NCI-H460 (cell line): Measurements from ENCODE around the gene PXYLP1. TPM values are rescaled to one million over a fixed set of nuclear protein-coding genes. Genes with fewer than 3 reads are reported as not detected.

ENCODE experiments used
- DNase-seq: peaks from one replicate; pipeline ENCODE4 v3.0.0-alpha.2; 2016; ENCODE audit warnings: low read depth; ENCODE audit errors: extremely low read depth
- total RNA-seq: library from RNA; depleted of rRNA; stranded (reverse); fragments of >200 nt; shearing (Covaris generic); gene quantifications from 2 replicates; pipeline ENCODE4 v1.2.3, GENCODE V29; 2014

Gene PXYLP1
- total RNA-seq, 1 experiment from 2014 or later = 5.8 TPM

DNA sequence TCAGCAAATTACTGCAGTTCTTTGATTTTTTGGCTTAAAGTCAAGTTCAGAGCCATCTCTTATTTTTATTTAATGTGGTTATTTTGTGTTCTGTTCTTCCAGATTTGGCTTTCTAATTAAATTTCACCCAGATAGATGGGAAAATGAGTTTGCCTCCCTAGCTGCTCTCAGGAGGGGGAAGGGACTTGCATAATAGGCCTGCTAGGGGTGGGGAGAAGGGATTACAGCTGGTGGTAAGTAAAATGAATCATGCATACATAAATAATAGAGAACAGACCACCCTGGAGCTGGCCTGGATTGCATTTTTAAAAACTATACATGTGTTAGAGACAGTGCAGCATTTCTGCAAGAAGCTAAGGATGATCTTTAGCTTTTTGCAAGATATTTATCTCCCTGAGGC lies 3.9 kb upstream of the PXYLP1 start:
- DNase-seq = no peak

DNA sequence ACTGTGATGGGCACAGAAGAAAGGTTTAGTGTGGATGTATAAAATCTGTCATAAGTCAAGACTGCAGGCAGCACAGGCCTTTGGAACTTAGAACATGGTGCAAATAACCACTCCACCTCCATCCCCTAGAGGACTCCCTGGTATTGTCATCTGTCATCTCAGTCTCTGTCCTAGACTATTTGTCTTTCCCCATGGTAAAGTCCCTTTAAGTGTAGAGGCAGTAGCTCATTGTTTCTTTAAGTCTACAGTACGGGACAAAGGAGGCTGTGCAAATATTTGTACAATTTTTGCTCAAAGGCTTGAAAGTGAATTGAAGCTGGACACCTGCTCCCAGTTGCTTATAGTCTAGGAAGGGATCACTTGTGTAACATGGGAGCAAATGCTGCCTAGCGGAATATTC lies 3.2 kb upstream of the PXYLP1 start:
- DNase-seq = no peak

DNA sequence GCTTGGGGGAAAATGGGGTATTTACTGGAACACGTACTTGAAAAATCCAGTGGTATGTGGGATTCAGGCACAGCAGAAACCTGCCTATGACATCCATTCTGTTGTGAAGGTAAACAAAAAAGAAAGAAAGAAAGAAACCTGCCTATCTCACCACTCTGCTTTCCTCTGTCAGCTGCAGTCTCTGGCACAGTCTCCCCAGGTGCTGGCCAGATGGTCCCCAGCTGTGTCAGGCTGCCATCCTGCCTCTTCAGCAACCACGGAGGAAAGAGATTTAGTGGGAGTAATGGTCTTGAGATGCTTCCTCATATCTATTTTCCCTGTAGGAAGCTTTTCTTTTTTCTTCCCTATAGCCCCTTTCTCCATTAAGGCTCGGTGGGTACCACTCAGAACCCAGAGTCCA lies 2.5 kb upstream of the PXYLP1 start:
- DNase-seq = no peak

DNA sequence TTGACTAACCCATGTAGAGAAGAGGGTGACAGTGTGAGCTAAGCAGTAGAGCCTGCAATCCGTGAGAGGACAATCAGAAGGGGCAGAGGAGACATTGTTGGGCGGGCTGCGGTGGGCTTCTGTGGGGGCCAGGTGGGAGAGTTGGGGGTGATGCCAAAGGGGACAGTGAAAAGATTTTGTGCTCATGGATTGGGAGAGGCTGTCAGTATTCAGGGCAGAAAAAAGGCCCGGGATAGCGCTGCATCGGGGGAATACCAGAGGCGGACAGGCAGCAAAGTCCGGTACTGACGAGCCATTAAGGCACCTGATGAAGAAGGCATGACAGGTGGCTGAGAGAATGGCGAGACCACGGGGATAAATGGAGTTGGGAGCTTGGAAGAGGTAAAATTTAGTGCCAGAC lies 1.3 kb upstream of the PXYLP1 start:
- DNase-seq = no peak

DNA sequence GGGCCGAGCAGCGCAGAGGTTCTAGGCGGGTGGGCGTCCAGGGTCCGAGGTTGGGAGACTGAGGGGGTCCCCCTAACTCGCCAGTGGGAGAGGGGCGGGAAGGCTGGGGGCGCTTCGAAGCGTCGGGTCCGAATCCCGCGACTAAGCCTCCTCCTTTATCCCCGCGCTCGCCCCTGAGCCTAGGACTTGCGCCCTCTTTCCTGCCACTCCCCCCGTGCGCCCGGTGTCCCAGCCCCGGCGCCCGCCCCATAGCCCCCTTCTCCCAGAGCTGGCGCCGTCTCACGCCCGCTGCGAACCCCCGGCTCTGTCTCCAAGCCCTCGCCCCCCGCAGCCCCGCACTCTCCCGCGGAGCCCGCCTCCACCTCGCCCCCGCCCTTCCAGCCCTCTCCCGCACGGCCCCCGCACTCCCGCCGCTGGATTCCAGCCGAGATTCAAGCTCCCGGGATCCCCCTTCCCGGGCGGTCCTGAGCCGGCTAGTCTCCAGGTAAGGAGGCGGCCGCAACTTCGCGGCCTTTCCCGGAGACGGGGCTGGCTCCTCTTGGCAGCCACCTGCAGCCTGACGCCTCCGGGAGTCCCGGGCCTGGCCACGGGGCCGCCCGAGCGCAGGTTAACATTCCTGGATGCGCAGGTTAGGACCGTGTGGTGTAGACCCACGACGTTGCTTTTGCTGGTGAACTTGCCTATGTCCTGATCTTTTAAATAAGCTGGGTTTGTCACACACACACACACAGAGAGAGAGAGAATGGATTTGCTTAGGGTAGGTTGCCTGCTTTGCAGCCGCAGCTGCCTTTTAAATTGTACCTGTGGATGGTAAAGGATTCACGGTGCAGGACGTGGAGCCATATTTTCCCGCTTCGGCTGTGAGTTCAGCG lies 563 bp downstream of the PXYLP1 start:
- DNase-seq = no peak

DNA sequence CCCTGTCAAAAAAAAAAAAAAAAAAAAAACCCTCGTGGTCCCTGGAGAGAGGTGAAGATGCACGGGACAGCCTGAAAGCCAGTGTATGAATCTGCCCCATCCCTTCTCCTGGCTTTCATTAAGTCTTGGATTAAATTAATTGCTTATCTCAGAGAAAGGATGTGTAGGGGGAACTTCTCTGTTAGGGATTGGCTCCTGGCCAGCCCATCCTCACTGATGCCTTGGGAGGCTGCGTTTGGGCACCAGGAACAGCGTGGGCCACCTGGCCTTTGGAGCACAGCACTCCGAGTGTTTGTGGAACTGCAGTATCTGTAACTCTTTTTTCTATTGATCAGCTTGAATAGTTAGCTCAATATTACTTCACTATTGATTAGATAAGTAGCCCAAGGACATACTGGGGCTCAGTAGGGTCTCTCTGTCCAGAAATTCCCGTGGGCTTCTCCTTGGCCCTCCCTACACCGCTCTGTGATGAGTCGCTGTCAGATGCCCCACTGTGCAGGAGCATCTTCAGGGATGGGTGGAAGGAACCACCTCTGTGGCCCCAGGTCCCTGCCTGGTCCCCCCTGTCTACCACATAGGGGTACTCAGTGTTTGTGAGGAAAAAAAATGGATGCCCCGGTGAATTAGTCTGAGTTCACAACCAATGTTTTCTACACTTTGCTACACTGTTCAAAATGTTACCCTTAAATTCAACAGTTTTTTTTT lies 2.0 kb downstream of the PXYLP1 start:
- no peak for DNase-seq

DNA sequence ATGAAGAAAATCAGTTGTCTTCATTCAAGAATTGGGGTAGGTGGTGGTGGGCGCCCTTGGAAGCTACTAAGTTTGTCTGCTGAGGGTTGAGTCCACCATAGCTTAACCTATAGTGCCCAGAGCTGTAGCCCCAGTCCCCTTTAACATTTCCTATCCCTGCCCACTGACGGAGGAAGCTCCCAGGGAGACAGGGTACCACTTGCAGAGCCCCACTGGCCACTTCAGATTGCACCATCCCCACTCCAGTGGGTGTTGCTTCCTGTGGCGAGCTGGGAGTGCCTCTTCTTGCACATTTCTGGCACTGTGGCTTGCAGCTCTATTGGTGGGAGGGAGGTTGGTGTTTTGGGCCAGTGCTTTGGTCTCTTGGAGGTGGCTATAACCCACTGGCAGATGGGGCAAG lies 2.7 kb downstream of the PXYLP1 start:
- no peak for DNase-seq

DNA sequence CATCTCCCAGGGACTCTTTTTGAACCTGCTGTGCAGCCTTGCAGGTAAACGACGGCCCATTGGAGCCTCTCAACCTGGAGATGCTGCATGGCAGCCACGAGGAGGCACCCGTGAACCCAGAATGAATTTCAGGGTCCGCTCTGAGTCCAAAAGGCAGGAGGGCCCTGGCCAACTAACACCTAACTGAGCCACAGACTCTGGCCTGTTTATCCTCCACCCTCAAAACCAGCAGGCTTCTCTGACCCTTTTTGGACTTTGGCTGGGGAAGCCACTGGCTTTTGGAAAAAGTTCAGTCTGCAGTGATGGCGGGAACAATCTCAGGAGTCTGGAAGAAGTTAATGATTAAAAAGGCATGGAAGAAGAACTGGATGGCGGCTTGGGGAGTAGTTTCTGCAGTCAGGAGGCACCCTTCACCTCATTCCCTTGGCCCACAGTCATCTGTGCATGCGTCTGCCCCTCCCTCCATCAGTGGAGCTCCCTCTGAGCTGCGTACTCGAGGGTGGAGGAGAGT lies 4.1 kb downstream of the PXYLP1 start:
- no peak for DNase-seq

DNA sequence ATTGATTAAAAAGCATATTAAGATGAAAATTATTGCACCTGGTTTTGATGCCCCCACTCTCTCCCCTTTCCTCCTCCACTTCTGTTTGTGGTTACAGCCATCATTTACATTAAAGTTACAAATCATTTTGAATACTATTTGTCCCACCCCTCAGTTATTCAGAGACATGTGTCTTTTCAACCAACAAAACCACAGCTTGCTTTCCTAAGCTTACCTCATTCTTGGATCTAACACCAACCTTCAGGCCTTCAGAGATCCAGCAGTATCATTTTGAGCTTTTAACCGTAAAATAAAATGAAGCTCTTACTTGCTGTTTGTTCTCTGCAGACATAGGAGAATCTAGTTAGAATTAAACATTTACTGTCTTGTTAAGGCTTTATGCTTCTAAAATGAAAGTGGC lies 4.7 kb downstream of the PXYLP1 start:
- no peak for DNase-seq

DNA sequence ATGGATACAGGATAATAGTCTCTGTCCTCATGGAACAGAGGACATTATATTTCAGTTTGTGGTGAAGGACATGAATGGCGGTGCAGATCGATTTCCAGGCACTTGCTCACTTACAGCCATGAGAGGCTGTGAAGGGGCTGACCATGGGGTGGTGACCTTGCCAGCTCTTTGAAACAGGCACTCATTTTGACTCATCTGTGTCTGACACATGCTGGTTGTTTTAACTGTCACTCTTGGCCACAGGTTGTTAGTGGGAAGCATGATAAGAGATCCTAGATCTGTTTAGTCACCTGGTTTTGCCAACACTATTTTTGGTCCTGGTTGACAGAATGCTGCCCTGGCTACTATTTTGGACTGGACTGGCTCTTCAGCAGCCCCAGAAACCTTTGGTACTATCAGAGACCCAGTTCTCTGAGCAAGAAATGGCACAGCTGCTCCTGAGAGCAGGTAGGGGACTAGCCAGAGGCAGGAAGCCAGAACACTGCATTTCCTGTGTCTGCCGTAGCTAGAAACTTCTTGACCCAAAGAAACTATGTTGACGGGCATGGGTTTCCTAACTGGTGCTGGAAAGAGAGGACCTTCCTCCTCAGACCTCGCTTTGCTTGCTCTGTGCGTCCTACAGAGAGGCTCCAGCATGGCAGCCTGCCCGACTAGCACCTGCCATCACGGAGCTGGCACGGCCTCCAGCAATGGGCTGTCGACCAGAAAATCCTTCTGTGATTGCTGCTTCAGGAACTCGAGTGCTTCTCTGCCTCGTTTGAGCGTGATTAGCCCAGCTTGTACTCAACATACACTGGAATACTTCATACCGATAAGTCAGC lies 6.3 kb downstream of the PXYLP1 start:
- DNase-seq = no peak

DNA sequence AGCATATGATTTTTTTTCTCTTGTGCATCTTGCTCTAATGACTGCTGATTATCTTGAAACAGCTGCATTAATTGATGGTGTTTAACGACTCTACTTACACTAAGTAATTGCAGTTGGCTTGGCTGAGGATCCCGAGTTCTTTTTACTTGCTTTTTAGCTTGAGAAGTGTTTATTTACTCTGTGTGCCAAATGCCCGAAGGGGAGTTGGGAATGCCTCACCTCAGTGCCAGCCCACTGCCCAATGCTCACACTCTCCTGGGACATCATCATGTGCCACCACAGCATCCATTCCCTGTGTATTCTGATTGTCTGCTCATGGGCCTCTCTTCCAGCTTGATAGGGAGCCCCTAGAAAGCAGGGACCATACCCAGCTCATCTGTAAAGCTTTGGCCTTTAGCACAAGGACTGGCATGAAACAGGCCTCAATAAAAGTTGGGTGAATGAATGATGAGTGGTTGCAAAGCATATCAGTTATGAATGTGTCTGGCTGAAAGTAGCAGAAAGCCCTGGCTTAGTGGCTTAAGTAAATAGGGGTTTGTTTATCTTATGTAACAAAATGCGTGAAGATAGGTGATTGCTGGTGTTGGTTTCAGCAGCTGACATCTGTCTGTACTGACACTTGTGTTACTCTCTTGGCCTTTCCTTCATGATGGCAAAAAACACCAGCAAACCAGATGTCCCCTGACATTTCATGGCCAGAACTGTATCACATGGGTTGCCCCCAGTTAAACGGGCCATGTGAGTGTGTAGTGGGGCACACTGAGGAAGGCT lies 8.1 kb downstream of the PXYLP1 start:
- no peak for DNase-seq

DNA sequence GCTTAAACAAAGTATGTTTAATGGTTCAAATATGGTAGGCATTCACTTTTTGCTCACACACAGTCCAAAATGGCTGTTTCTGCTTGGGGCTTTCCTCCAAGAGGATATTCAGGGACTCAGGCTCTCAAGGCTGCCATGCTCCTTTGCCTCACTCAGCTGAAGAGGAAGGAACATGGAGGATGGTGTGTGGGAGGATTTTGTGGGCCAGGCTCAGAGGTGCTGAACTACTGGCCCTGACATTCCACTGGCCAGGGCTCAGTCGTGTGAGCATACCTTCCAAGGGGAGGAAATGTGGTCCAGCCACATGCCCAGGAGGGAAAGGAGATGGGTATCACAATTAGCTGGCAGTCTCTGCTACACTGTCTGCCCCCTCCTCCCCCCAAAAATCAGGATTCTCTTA lies 8.7 kb downstream of the PXYLP1 start:
- DNase-seq = no peak

DNA sequence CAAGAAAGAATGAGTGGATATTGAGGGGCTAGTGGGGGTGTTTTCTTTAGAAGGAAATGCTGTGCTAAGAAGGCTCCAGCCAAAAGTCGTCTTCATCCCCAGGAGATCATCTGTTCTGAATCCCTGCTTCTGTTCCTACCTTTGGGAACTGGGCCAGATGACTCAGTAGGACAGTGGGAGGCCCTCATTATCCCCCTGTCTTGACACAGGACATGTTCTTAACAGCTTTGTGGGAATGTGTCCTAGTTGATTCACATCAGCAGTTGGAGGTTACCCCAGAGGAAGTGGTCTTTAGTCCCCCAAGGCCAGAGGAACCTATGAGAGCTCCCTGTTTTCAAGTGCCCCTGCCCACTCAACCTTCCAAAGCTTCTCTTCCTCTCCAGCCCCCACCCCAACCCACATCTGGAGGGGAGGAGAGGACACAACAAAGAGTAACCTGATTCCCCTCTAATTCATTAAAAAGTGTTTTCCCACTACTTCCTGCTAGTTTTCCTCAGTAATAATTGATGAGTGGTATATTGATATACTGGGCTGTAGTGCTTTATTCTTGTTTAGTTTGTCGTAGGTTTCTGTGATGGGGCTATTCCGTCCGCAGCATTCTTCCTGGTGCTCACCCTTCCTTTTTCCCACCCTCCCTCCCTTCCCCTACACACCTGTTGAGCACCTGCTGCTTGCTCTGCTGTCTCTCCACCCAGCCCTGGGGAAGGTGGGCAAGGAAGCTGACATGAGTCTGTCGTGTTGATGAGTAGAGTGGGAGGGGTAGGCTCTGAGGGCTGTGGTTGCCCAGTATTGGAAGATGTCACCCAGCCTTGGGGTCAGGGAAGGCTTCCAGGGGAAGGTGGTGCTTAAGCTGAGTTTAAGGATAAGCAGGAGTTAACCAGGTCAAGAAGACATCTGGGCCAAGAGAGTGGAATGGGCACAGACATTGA lies 9.3 kb downstream of the PXYLP1 start:
- no peak for DNase-seq

DNA sequence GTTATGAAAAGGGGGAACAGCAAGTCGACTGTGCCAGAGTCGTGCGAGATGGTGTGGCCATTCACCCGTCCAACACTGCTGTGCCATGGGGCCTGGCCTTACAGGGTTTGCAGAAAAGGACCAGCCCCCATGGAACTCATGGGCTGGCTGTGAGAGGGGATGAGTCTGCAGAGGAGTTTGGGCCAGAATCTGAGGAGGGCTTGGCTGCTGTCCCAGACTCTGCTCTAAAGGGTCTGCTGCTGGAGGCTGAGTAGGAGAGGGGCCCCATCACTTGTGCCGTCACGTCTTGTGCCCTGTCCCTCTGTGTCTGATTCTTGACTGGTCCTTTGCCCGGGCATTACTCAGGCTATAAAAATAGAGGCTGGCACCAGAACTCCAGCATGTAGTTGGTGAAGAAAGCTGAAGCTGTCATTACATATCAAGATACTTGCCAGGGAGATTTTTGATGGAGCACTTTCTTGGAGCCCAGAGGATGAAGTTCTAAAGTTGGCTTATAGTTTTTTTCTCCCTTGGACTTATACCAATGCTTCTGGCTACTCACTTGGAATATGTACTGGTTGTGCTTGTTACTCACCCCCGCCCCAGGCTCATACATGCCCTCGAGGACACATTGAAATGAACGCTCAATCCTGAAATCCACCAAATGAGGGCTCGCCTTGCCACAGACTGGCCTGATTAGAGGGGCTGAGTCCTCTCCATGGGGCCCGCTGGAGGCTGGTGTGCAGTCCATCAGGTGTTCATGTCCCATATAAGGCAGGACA lies 10.2 kb downstream of the PXYLP1 start:
- no peak for DNase-seq

DNA sequence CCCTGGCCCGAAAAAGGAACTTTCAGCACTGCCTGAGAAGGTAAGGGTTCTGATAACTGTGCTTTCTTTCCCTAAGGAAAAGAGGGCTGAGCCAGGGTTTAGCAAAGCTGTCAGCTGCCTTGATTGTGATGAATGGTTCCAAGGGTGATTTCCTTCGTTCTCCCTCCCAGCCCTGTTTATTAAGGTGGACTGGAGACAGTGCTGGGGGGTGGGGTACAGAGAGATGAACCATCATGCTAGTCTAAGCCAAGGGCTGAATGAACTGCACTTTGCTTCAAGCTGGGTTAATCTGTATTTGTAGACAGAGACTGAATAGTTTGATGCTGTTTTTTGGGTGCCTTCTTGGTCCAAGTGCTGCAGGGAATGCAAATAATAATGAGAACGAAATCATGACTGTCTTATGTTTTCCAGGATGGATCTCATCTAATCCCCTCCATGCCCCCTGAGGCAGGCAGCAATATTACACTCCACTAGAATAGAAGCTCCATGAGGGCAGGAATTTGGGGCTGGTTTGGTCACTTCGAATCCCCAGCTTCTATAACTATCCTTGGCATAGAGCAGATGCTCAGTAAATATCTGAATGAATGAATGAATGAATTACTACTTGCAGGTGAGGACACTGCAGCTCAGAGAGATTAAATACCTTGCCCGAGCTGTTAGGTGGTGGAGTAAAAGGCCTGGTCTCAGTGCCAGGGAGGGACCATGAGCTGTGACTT lies 10.9 kb downstream of the PXYLP1 start:
- no peak for DNase-seq

DNA sequence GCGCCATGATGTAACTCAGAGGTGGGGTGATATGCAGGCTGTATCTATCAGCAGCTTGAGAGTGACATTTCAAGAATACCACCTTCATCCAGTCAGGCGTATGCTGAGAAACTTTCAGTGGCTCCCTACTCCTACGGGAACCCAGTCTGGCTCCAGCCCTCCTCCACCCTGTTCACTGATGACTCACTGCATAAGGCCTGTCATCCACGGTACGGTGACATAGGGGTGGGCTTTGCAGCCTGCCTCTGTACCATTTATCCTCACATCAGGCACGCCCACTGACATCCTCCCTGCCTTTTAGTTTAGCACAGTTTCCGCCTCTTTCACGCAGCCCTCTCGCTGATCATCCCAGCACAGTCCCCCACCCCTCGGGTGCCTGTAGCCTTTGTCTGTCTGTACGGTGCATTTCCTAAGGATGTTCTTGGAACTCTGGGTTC lies 11.7 kb downstream of the PXYLP1 start:
- no peak for DNase-seq

DNA sequence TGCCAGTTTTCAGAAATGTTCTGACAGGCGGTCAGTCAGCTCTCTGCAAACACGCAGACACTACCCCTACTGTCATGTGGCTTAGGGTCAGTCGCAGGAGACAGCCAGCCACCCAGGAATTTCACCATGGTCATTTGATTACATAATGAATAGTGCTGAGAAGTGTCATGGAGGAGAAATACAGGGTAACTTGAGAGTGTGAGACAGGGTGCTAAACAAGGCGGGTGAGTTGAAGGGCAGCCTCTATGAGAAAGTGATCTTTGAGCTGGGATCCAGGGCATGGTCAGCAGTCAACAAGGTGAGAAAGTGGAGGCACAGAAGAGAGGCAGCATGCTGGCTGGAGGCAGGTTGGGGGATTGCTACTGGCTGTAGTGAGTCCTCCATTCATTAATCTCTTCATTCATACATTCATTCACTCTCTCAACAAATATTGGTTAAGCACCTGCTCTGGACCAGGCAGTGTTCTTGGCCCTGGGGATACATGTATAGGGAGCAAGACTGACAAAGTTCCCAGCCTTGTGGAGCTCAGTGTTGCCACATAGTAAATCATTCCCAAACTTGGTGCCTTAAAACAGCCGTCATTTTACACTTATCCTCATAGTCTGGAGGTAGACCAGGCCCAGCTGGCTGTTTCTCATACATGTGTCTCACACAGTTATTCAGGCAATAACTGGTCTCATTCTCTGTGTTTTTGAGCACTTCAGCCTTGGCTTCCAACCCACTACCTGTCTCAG lies 14.8 kb downstream of the PXYLP1 start:
- no peak for DNase-seq
